ENCODE data around the gene PNLIPRP1.

PNLIPRP1 gene

GRCh38 chr10:116613471-116613870 lies 22.7 kb downstream of the PNLIPRP1 start:
- Mint-ChIP-seq H3K4me1 (no peaks in the 10 kb centered on the region), H3K36me3 (no peaks in the 10 kb centered on the region), H3K9me3 (peaks cover 9% of the 10 kb centered on the region), H3K4me3 (no peak overlapping the region), H3K27ac (no peak overlapping the region)
- DNase-seq (ENCODE audit: low spot score in 2 of 2) (no peak), ATAC-seq (no peak)

GRCh38 chr10:116614796-116615195 lies 24.0 kb downstream of the PNLIPRP1 start:
- Mint-ChIP-seq H3K27ac (no peak overlapping the region), H3K4me3 (no peak overlapping the region), H3K4me1 (no peaks in the 10 kb centered on the region), H3K9me3 (peaks cover 9% of the 10 kb centered on the region), H3K36me3 (no peaks in the 10 kb centered on the region)
- DNase-seq (ENCODE audit: low spot score in 2 of 2), result no peak
- ATAC-seq, result no peak

- Mint-ChIP-seq H3K36me3 (no peaks in the 10 kb centered on the region), H3K27ac (no peak overlapping the region), H3K9me3 (peaks cover 9% of the 10 kb centered on the region), H3K4me1 (no peaks in the 10 kb centered on the region), H3K4me3 (no peak overlapping the region)
- DNase-seq (ENCODE audit: low spot score in 2 of 2) (no peak), ATAC-seq (no peak)
These were observed 24.5 kb downstream of the PNLIPRP1 start for GRCh38 chr10:116615199-116615776.

- ATAC-seq, result no peak
- H3K36me3 Mint-ChIP-seq, result no peaks in the 10 kb centered on the region
- H3K4me1 Mint-ChIP-seq, result no peaks in the 10 kb centered on the region
These were observed 30.0 kb downstream of the PNLIPRP1 start, which contains the start of gene PNLIPRP2 for GRCh38 chr10:116620423-116621400. Gene PNLIPRP2 (plus strand): TSS chr10:116620953.

GRCh38 chr10:116621476-116621875 lies 30.7 kb downstream of the PNLIPRP1 start:
- no peak overlapping the region for H3K4me3 Mint-ChIP-seq
- no peak overlapping the region for H3K27ac Mint-ChIP-seq
- DNase-seq (ENCODE audit: low spot score in 2 of 2) (no peak), ATAC-seq (no peak)
- no peaks in the 10 kb centered on the region for H3K4me1 Mint-ChIP-seq
- H3K36me3 Mint-ChIP-seq, result no peaks in the 10 kb centered on the region
- H3K9me3 Mint-ChIP-seq, result peaks cover 12% of the 10 kb centered on the region

More at GRCh38 chr10:116620423-116621400, 30.0 kb downstream of the PNLIPRP1 start, which contains the start of gene PNLIPRP2:
- H3K4me3 Mint-ChIP-seq, result no peak within 1 kb of the TSS
- no peak for DNase-seq (ENCODE audit: low spot score in 2 of 2)
- peaks cover 16% of the 10 kb centered on the region for H3K9me3 Mint-ChIP-seq
- no peak within 1 kb of the TSS for H3K27ac Mint-ChIP-seq

- Mint-ChIP-seq H3K9me3 (peaks cover 12% of the 10 kb centered on the region), H3K36me3 (no peaks in the 10 kb centered on the region), H3K27ac (no peak overlapping the region), H3K4me3 (no peak overlapping the region), H3K4me1 (no peaks in the 10 kb centered on the region)
- no peak for ATAC-seq
- DNase-seq (ENCODE audit: low spot score in 2 of 2), result no peak
These were observed 31.3 kb downstream of the PNLIPRP1 start for GRCh38 chr10:116621934-116622655.

GRCh38 chr10:116625845-116626244 lies 35.1 kb downstream of the PNLIPRP1 start:
- Mint-ChIP-seq H3K9me3 (peaks cover 10% of the 10 kb centered on the region), H3K4me3 (no peak overlapping the region), H3K4me1 (no peaks in the 10 kb centered on the region), H3K27ac (no peak overlapping the region), H3K36me3 (no peaks in the 10 kb centered on the region)
- ATAC-seq (no peak), DNase-seq (ENCODE audit: low spot score in 2 of 2) (no peak)

- Mint-ChIP-seq H3K27ac (no peak overlapping the region), H3K36me3 (no peaks in the 10 kb centered on the region), H3K4me1 (no peaks in the 10 kb centered on the region), H3K4me3 (no peak overlapping the region), H3K9me3 (peaks cover 8% of the 10 kb centered on the region)
- ATAC-seq (no peak), DNase-seq (ENCODE audit: low spot score in 2 of 2) (no peak)
These were observed 36.1 kb downstream of the PNLIPRP1 start for GRCh38 chr10:116626815-116627214.

GRCh38 chr10:116627386-116627933 lies 36.7 kb downstream of the PNLIPRP1 start:
- H3K9me3 Mint-ChIP-seq, result peaks cover 2% of the 10 kb centered on the region
- no peak for ATAC-seq
- DNase-seq (ENCODE audit: low spot score in 2 of 2), result no peak
- H3K4me1 Mint-ChIP-seq, result no peaks in the 10 kb centered on the region
- H3K27ac Mint-ChIP-seq, result no peak overlapping the region
- H3K36me3 Mint-ChIP-seq, result no peaks in the 10 kb centered on the region
- H3K4me3 Mint-ChIP-seq, result no peak overlapping the region

GRCh38 chr10:116629340-116629739 lies 38.6 kb downstream of the PNLIPRP1 start:
- Mint-ChIP-seq H3K4me3 (no peak overlapping the region), H3K36me3 (no peaks in the 10 kb centered on the region), H3K4me1 (no peaks in the 10 kb centered on the region), H3K9me3 (no peaks in the 10 kb centered on the region), H3K27ac (no peak overlapping the region)
- DNase-seq (ENCODE audit: low spot score in 2 of 2) (no peak), ATAC-seq (no peak)

- no peaks in the 10 kb centered on the region for H3K36me3 Mint-ChIP-seq
- H3K4me3 Mint-ChIP-seq, result no peak overlapping the region
- no peak overlapping the region for H3K27ac Mint-ChIP-seq
- no peak for DNase-seq (ENCODE audit: low spot score in 2 of 2)
- H3K4me1 Mint-ChIP-seq, result no peaks in the 10 kb centered on the region
- no peak for ATAC-seq
- no peaks in the 10 kb centered on the region for H3K9me3 Mint-ChIP-seq
These were observed 39.3 kb downstream of the PNLIPRP1 start for GRCh38 chr10:116630020-116630419.

- no peaks in the 10 kb centered on the region for H3K36me3 Mint-ChIP-seq
- DNase-seq (ENCODE audit: low spot score in 2 of 2) (no peak), ATAC-seq (no peak)
- no peaks in the 10 kb centered on the region for H3K4me1 Mint-ChIP-seq
- H3K27ac Mint-ChIP-seq, result no peak overlapping the region
- H3K4me3 Mint-ChIP-seq, result no peak overlapping the region
- H3K9me3 Mint-ChIP-seq, result no peaks in the 10 kb centered on the region
These were observed 41.1 kb downstream of the PNLIPRP1 start for GRCh38 chr10:116631871-116632295.

GRCh38 chr10:116632596-116633215 lies 41.9 kb downstream of the PNLIPRP1 start:
- Mint-ChIP-seq H3K4me1 (no peaks in the 10 kb centered on the region), H3K27ac (no peak overlapping the region), H3K36me3 (no peaks in the 10 kb centered on the region), H3K4me3 (no peak overlapping the region), H3K9me3 (no peaks in the 10 kb centered on the region)
- DNase-seq (ENCODE audit: low spot score in 2 of 2) (no peak), ATAC-seq (no peak)

- Mint-ChIP-seq H3K4me1 (no peaks in the 10 kb centered on the region), H3K27ac (no peak overlapping the region), H3K4me3 (no peak overlapping the region), H3K9me3 (no peaks in the 10 kb centered on the region), H3K36me3 (no peaks in the 10 kb centered on the region)
- no peak for ATAC-seq
- no peak for DNase-seq (ENCODE audit: low spot score in 2 of 2)
These were observed 42.4 kb downstream of the PNLIPRP1 start for GRCh38 chr10:116633216-116633600.
